Trophoblast cell (in vitro differentiated cells and primary cell): ENCODE measurements around the gene ETV5.
A peak's percentile ranks its signal among the peaks of the same experiment; 100 is the strongest.
"Not testable (repeated sequence)": the region's sequence is repeated elsewhere in the genome, so short reads cannot be mapped to it uniquely, and the experiment has no call there.

Source experiments
- DNase-seq, 2 donors: peaks; one replicate each; pipeline ENCODE4 v3.0.0-alpha.2; 2016
- H2AFZ ChIP-seq: 2 replicates; pipeline ENCODE4 v1.6.1; 2013; ENCODE audit warnings: low read length, moderate library complexity, mild to moderate bottlenecking; ENCODE audit not compliant: insufficient read depth, poor library complexity
- H2AK5ac ChIP-seq: 2 replicates; pipeline ENCODE4 v1.6.1; 2013; ENCODE audit warnings: mild to moderate bottlenecking, low read length
- H2BK120ac ChIP-seq: 2 replicates; pipeline ENCODE4 v1.6.1; 2013; ENCODE audit warnings: low read length, mild to moderate bottlenecking, moderate library complexity; ENCODE audit not compliant: insufficient read depth, poor library complexity
- H2BK12ac ChIP-seq: 2 replicates; pipeline ENCODE4 v1.6.1; 2013; ENCODE audit warnings: mild to moderate bottlenecking, low read length, moderate library complexity
- H2BK5ac ChIP-seq: 2 replicates; pipeline ENCODE4 v1.6.1; 2013; ENCODE audit warnings: low read length, low read depth, moderate library complexity, mild to moderate bottlenecking; ENCODE audit not compliant: poor library complexity
- H3K14ac ChIP-seq: 2 replicates; pipeline ENCODE4 v1.6.1; 2013; ENCODE audit warnings: mild to moderate bottlenecking, low read length
- H3K18ac ChIP-seq: 2 replicates; pipeline ENCODE4 v1.6.1; 2013; ENCODE audit warnings: mild to moderate bottlenecking, low read length
- H3K23ac ChIP-seq: 2 replicates; pipeline ENCODE4 v1.6.1; 2013; ENCODE audit warnings: low read length
- H3K27ac ChIP-seq: 2 replicates; pipeline ENCODE4 v1.5.1; 2013; ENCODE audit warnings: low read depth, mild to moderate bottlenecking, inconsistent platforms, low read length, moderate library complexity
- H3K27me3 ChIP-seq: 2 replicates; pipeline ENCODE4 v1.6.1; 2013; ENCODE audit warnings: inconsistent platforms, mild to moderate bottlenecking, low read length, moderate library complexity; ENCODE audit not compliant: insufficient read depth
- H3K36me3 ChIP-seq, 2 experiments: 1 replicate in 1 of 2; 2 replicates in 1 of 2; pipeline ENCODE4 v1.6.1; 2013; ENCODE audit warnings: low read length in 2 of 2, mild to moderate bottlenecking in 2 of 2, moderate library complexity in 1 of 2; ENCODE audit not compliant: insufficient read depth in 2 of 2, control insufficient read depth in 1 of 2
- H3K4ac ChIP-seq: 2 replicates; pipeline ENCODE4 v1.6.1; 2013; ENCODE audit warnings: low read depth, mild to moderate bottlenecking, low read length, moderate library complexity
- H3K4me1 ChIP-seq, 2 experiments: 1 replicate in 1 of 2; 2 replicates in 1 of 2; pipeline ENCODE4 v1.6.1; 2013; ENCODE audit warnings: low read length in 2 of 2, mild to moderate bottlenecking in 2 of 2, moderate library complexity in 1 of 2; ENCODE audit not compliant: insufficient read depth in 2 of 2, control insufficient read depth in 1 of 2
- H3K4me2 ChIP-seq: 2 replicates; pipeline ENCODE4 v1.6.1; 2013; ENCODE audit warnings: inconsistent platforms, mild to moderate bottlenecking, low read length, moderate library complexity
- H3K4me3 ChIP-seq: 2 replicates; pipeline ENCODE4 v1.5.1; 2013; ENCODE audit warnings: mild to moderate bottlenecking, low read depth, low read length, inconsistent platforms
- H3K79me1 ChIP-seq: one replicate; pipeline ENCODE4 v1.6.1; 2013; ENCODE audit warnings: low read length
- H3K79me2 ChIP-seq: 2 replicates; pipeline ENCODE4 v1.6.1; 2013; ENCODE audit warnings: low read length, mild to moderate bottlenecking; ENCODE audit not compliant: control insufficient read depth, insufficient read depth, poor library complexity
- H3K9ac ChIP-seq: 2 replicates; pipeline ENCODE4 v1.6.1; 2013; ENCODE audit warnings: mild to moderate bottlenecking, low read length
- H3K9me3 ChIP-seq: 2 replicates; pipeline ENCODE4 v1.6.1; 2013; ENCODE audit warnings: low read depth, mild to moderate bottlenecking, control low read depth, inconsistent platforms, low read length; ENCODE audit not compliant: insufficient read depth
- H4K12ac ChIP-seq: 2 replicates; pipeline ENCODE4 v1.6.1; 2013; ENCODE audit warnings: low read depth, mild to moderate bottlenecking, low read length, moderate library complexity
- H4K8ac ChIP-seq: 2 replicates; pipeline ENCODE4 v1.6.1; 2013; ENCODE audit warnings: low read depth, mild to moderate bottlenecking, low read length, moderate library complexity
- H4K91ac ChIP-seq: one replicate; pipeline ENCODE4 v1.6.1; 2013; ENCODE audit warnings: low read depth, mild to moderate bottlenecking, low read length, moderate library complexity
- whole genome bisulfite sequencing: extraction: QIAGEN DNeasy Blood & Tissue Kit; methylation state at CpG from one replicate; pipeline ENCODE4 v1.1.7; 2013; ENCODE audit warnings: missing lambda C conversion rate; ENCODE audit not compliant: insufficient read length, insufficient coverage; ENCODE audit errors: extremely low coverage; 5-methylcytosine and 5-hydroxymethylcytosine counted together

Gene ETV5

GRCh38 chr3:186024210-186024609 is 84.7 kb downstream of the ETV5 start:
- no peaks in the 10 kb centered on the region for H3K9me3 ChIP-seq
- no peak overlapping the region for H4K8ac ChIP-seq
- H4K91ac ChIP-seq, result no peak overlapping the region
- no peak overlapping the region for H3K27ac ChIP-seq
- no peaks in the 10 kb centered on the region for H3K36me3 ChIP-seq
- H3K14ac ChIP-seq, result no peak overlapping the region
- H3K4ac ChIP-seq, result no peak overlapping the region
- H2BK5ac ChIP-seq, result no peak overlapping the region
- no CpG with 5 or more reads among the region's 6 CpGs for WGBS
- no peak overlapping the region for H4K12ac ChIP-seq
- H2BK12ac ChIP-seq, result no peak overlapping the region
- no peaks in the 10 kb centered on the region for H3K79me2 ChIP-seq
- H3K18ac ChIP-seq, result no peak overlapping the region
- no peaks in the 10 kb centered on the region for H3K79me1 ChIP-seq
- H3K4me1 ChIP-seq, result no peaks in the 10 kb centered on the region
- DNase-seq, result no peak
- H2BK120ac ChIP-seq, result no peak overlapping the region
- H3K23ac ChIP-seq, result no peak overlapping the region
- no peak overlapping the region for H2AK5ac ChIP-seq
- H2AFZ ChIP-seq, result no peak overlapping the region
- no peak overlapping the region for H3K4me2 ChIP-seq
- H3K9ac ChIP-seq, result no peak overlapping the region
- H3K27me3 ChIP-seq, result no peaks in the 10 kb centered on the region
- H3K4me3 ChIP-seq, result no peak overlapping the region

- no peaks in the 10 kb centered on the region for H3K4me1 ChIP-seq
- H2BK12ac ChIP-seq, result no peak overlapping the region
- no peak overlapping the region for H3K18ac ChIP-seq
- no peaks in the 10 kb centered on the region for H3K79me2 ChIP-seq
- H3K27ac ChIP-seq, result no peak overlapping the region
- no peak overlapping the region for H3K9ac ChIP-seq
- no peaks in the 10 kb centered on the region for H3K9me3 ChIP-seq
- H4K8ac ChIP-seq, result no peak overlapping the region
- H2BK120ac ChIP-seq, result no peak overlapping the region
- no peak overlapping the region for H3K14ac ChIP-seq
- no peak overlapping the region for H4K91ac ChIP-seq
- H2AK5ac ChIP-seq, result no peak overlapping the region
- no peaks in the 10 kb centered on the region for H3K36me3 ChIP-seq
- H3K23ac ChIP-seq, result no peak overlapping the region
- no peak overlapping the region for H3K4ac ChIP-seq
- H3K4me2 ChIP-seq, result no peak overlapping the region
- no peak overlapping the region for H2BK5ac ChIP-seq
- H2AFZ ChIP-seq, result no peak overlapping the region
- no peaks in the 10 kb centered on the region for H3K27me3 ChIP-seq
- WGBS, result no CpG with 5 or more reads among the region's 3 CpGs
- H3K79me1 ChIP-seq, result no peaks in the 10 kb centered on the region
- DNase-seq, result no peak
- no peak overlapping the region for H3K4me3 ChIP-seq
- no peak overlapping the region for H4K12ac ChIP-seq
These were observed 86.0 kb downstream of the ETV5 start for GRCh38 chr3:186022931-186023330.

GRCh38 chr3:186021673-186022362 is 87.1 kb downstream of the ETV5 start:
- Histone ChIP-seq H2AFZ (no peak overlapping the region), H3K27me3 (no peaks in the 10 kb centered on the region), H2BK12ac (no peak overlapping the region), H3K9ac (no peak overlapping the region), H3K4me3 (no peak overlapping the region), H3K27ac (no peak overlapping the region), H4K12ac (no peak overlapping the region), H3K18ac (no peak overlapping the region), H3K14ac (no peak overlapping the region), H3K4ac (no peak overlapping the region), H3K9me3 (no peaks in the 10 kb centered on the region), H3K79me1 (no peaks in the 10 kb centered on the region), H4K91ac (no peak overlapping the region), H3K79me2 (no peaks in the 10 kb centered on the region), H2BK120ac (no peak overlapping the region), H3K4me2 (no peak overlapping the region), H4K8ac (no peak overlapping the region), H3K4me1 (no peaks in the 10 kb centered on the region), H3K36me3 (no peaks in the 10 kb centered on the region), H3K23ac (no peak overlapping the region), H2BK5ac (no peak overlapping the region), H2AK5ac (no peak overlapping the region)
- DNase-seq, result peak in 1 of 2 donors; percentile 25
- WGBS, result no CpG with 5 or more reads among the region's 8 CpGs

GRCh38 chr3:186021250-186021649 is 87.6 kb downstream of the ETV5 start:
- not testable (repeated sequence) for H4K8ac ChIP-seq, H2BK120ac ChIP-seq, H3K27me3 ChIP-seq, H3K9me3 ChIP-seq, H2BK12ac ChIP-seq, H4K12ac ChIP-seq, H3K14ac ChIP-seq, H3K4me3 ChIP-seq, H3K79me1 ChIP-seq, H4K91ac ChIP-seq, H3K79me2 ChIP-seq, H3K23ac ChIP-seq, H3K9ac ChIP-seq, H3K27ac ChIP-seq, H3K18ac ChIP-seq, DNase-seq, H3K4me1 ChIP-seq, H2AFZ ChIP-seq, H2BK5ac ChIP-seq, H3K4ac ChIP-seq, H3K36me3 ChIP-seq, H3K4me2 ChIP-seq, H2AK5ac ChIP-seq
- no CpG with 5 or more reads among the region's 6 CpGs for WGBS
